Pericardium fibroblast (primary cell): ENCODE data around the gene ARHGAP35. TPM values are rescaled to one million over a fixed set of nuclear protein-coding genes. Genes with fewer than 3 reads are reported as not detected.

ENCODE experiments used
- total RNA-seq: library from RNA; depleted of rRNA; stranded (reverse); fragments of >200 nt; gene quantifications from 2 replicates; pipeline ENCODE4 v1.2.3, GENCODE V29; 2015

ARHGAP35 gene
- 30.2 and 32.7 TPM in 2 replicates for total RNA-seq

GRCh38 chr19:46860846-46861690, at the start of gene ARHGAP35:
Gene ARHGAP35, plus strand, starts transcription at chr19:46860997. Its CDS starts 57,679 bp downstream, at chr19:46918676.

GRCh38 chr19:46850228-46851203, 10.3 kb upstream of the ARHGAP35 start, which contains the start of gene AP2S1:
Gene AP2S1, minus strand, starts transcription at chr19:46850846. Its CDS starts 80 bp downstream, at chr19:46850766.

Other genes starting within 250 kb of the ARHGAP35 start
- 12.9 and 23.1 TPM in 2 replicates for gene PTGIR, start 235.9 kb upstream of the ARHGAP35 start, total RNA-seq
- gene GNG8, start 224.8 kb upstream of the ARHGAP35 start, total RNA-seq, result not detected in 2 replicates
- 17.6 and 26.5 TPM in 2 replicates for gene DACT3, start 199.8 kb upstream of the ARHGAP35 start, total RNA-seq
- 14.6 and 15.3 TPM in 2 replicates for gene PRKD2, start 143.9 kb upstream of the ARHGAP35 start, total RNA-seq
- 21.5 and 34.1 TPM in 2 replicates for gene FKRP, start 114.9 kb upstream of the ARHGAP35 start, total RNA-seq
- 70.2 and 86.5 TPM in 2 replicates for gene STRN4, start 114.5 kb upstream of the ARHGAP35 start, total RNA-seq
- 353 TPM in 2 replicates for gene SLC1A5, start 72.4 kb upstream of the ARHGAP35 start, total RNA-seq
- gene AP2S1, start 10.2 kb upstream of the ARHGAP35 start, total RNA-seq, result 140 and 250 TPM in 2 replicates
- gene NPAS1, start 158.8 kb downstream of the ARHGAP35 start, total RNA-seq, result 1.7 and 2.6 TPM in 2 replicates
- 12.2 and 42.8 TPM in 2 replicates for gene TMEM160, start 187.6 kb downstream of the ARHGAP35 start, total RNA-seq